ENCODE data around the gene KASH5. TPM values are rescaled to one million over a fixed set of nuclear protein-coding genes. Genes with fewer than 3 reads are reported as not detected.
A peak's percentile ranks its signal among the peaks of the same experiment; 100 is the strongest.

The KASH5 gene
- total RNA-seq, 8 experiments from 2014 or later: 0.27 to 2.7 (median 0.51) TPM; not detected in 2

DNA sequence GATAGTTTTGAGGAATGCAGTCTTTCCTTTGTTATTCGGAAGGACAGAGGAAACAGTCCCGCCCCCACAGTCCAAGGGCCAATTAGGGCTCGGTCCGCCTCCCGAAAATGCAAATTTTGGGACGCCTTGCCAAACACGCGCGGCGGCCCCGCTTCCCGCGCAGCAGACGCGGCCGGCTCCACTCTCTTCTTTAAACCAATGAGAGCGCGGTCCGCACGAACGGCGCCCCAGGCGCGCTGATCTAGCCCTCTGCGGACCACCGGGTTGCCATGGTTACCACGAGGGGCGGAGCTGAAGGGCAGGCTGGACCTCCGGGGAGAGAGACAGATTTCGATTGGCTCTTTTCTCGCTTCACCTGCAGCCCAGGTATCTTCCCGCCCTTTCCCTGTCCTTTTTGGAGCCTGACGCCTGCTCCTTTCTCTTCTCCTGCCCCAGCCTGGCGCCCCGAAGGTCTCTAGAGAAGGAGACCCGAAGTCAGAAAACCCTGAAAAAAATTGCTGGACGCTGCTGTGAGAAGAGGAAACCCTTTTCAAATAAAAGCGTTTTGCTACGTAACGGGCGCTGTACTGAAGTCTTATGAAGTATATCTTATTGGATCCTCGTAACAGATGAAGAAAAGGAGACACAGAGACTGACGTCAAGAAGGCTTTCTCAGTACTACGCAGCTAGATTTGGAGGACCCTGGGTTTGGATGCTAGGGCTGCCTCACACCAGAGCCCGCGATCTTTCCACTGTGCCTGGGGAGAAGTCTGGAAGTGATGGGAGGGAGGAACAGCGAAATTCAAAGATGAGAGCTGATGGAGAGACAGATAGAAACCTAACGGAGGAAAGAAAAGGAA is 33.2 kb downstream of the KASH5 start:
- in situ Hi-C loops (cut with MboI; ENCODE audit: low pct_unique_long_range_greater_than_20kb in 2 of 9, low sequenced_read_pairs in 9 of 9, unreplicated experiment in 9 of 9): no loop called here
- Histone ChIP-seq H3K4me1 (replicated peaks in 1 of 2) (peaks cover 8 to 29% of the 10 kb centered on the region in 2 donors), H3K4me3 (no peak overlapping the region), H3K27ac (no peak overlapping the region)
- 0 to 34% (median 13%) methylated on average over 3 to 24 of the region's 48 CpGs for WGBS, 10 experiments
- ATAC-seq (replicated peaks in 6 of 8): peak; percentile 53 to 87 (median 77)

DNA sequence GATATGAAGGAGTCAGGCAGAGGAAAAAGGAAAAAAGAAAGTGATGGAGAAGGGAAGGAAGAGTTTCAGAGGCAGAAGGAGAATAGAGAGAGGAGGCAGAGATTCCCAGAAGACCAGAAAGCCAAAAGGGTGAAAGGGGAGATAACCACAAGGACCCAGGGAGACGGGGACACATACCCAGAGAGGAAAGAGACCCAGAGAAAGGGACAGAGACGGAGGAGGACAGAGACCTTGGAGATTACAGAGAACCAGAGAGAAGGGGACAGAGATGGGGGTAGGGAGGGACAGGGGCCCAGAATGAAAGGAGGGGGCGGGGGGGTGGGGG is 33.8 kb downstream of the KASH5 start:
- no peak for ATAC-seq (replicated peaks in 6 of 8)
- in situ Hi-C loops (cut with MboI; ENCODE audit: low pct_unique_long_range_greater_than_20kb in 2 of 9, low sequenced_read_pairs in 9 of 9, unreplicated experiment in 9 of 9): no loop called here
- no peak overlapping the region for H3K4me3 ChIP-seq
- WGBS, 10 experiments: 0 to 49% (median 24%) methylated on average over 1 to 2 of the region's 3 CpGs; no CpG with 5 or more reads in 2 of the 10 experiments
- no peak overlapping the region for H3K27ac ChIP-seq
- H3K4me1 ChIP-seq (replicated peaks in 1 of 2): peaks cover 8 to 29% of the 10 kb centered on the region in 2 donors

GRCh38 chr19:49422407-49423070 is 34.5 kb downstream of the KASH5 start:
- Histone ChIP-seq H3K4me1 (replicated peaks in 1 of 2) (peaks cover 8 to 29% of the 10 kb centered on the region in 2 donors), H3K27ac (no peak overlapping the region), H3K4me3 (peak overlapping the region in 4 of 5 donors; percentile 9 to 19 (median 10))
- WGBS, 10 experiments: 0 to 9% (median 0%) methylated on average over 2 to 19 of the region's 58 CpGs; no CpG with 5 or more reads in 5 of the 10 experiments
- ATAC-seq (replicated peaks in 6 of 8): peak; percentile 68 to 82 (median 78)
- in situ Hi-C loops (cut with MboI; ENCODE audit: low pct_unique_long_range_greater_than_20kb in 2 of 9, low sequenced_read_pairs in 9 of 9, unreplicated experiment in 9 of 9): no loop called here

- Histone ChIP-seq H3K4me1 (replicated peaks in 1 of 2) (peaks cover 15 to 36% of the 10 kb centered on the region in 2 donors), H3K27ac (no peak within 1 kb of the TSS), H3K4me3 (peak within 1 kb of the TSS in 4 of 5 donors; percentile 9 to 19 (median 10))
- WGBS, 10 experiments: 0 to 22% (median 5%) methylated on average over 1 to 14 of the region's 42 CpGs
- in situ Hi-C loops (cut with MboI; ENCODE audit: low pct_unique_long_range_greater_than_20kb in 2 of 9, low sequenced_read_pairs in 9 of 9, unreplicated experiment in 9 of 9): no loop called here
- ATAC-seq (replicated peaks in 6 of 8): no peak
Observed at GRCh38 chr19:49423071-49423984, 35.3 kb downstream of the KASH5 start, which contains the start of gene PTH2. PTH2 (minus strand) TSS chr19:49423441; CDS start chr19:49423339, 102 bp downstream.

GRCh38 chr19:49423985-49424303 is 35.9 kb downstream of the KASH5 start:
- Histone ChIP-seq H3K4me3 (no peak overlapping the region), H3K4me1 (replicated peaks in 1 of 2) (peaks cover 17 to 39% of the 10 kb centered on the region in 2 donors), H3K27ac (no peak overlapping the region)
- no peak for ATAC-seq (replicated peaks in 6 of 8)
- in situ Hi-C loops (cut with MboI; ENCODE audit: low pct_unique_long_range_greater_than_20kb in 2 of 9, low sequenced_read_pairs in 9 of 9, unreplicated experiment in 9 of 9): no loop called here
- 0 to 32% (median 10%) methylated on average over 3 of the region's 3 CpGs; no CpG with 5 or more reads in 1 of the 10 experiments for WGBS, 10 experiments

DNA sequence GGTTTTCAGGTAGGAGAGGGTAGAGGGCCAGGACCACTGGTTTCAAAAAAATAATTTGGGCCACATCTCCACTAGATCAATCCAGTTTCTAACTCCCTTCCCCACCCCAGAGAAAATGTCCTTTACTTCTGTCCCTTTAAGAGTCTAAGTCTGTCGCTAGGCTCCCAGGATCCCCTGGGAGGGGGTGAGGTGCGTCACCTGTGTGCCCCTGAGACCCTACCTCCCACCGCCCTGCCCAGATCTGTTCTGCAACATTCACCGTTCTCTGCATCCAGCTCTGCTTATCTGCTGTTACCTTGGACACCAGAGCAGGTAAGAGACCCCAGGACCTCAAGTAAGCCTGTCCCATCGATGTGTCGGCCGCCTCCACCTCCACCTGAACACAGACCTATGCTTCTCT is 37.1 kb downstream of the KASH5 start, which contains the start of gene GFY:
Gene GFY, plus strand, starts transcription at position 211 of the 400 bp plus-strand sequence. CDS start 1,043 bp downstream, outside the sequence.
- WGBS, 10 experiments: 0 to 80% (median 23%) methylated on average over 1 to 4 of the region's 7 CpGs; no CpG with 5 or more reads in 3 of the 10 experiments
- H3K4me3 ChIP-seq: no peak within 1 kb of the TSS
- in situ Hi-C loops (cut with MboI; ENCODE audit: low pct_unique_long_range_greater_than_20kb in 2 of 9, low sequenced_read_pairs in 9 of 9, unreplicated experiment in 9 of 9): no loop called here
- peaks cover 17 to 39% of the 10 kb centered on the region in 2 donors for H3K4me1 ChIP-seq (replicated peaks in 1 of 2)
- ATAC-seq (replicated peaks in 6 of 8): no peak
- no peak within 1 kb of the TSS for H3K27ac ChIP-seq

DNA sequence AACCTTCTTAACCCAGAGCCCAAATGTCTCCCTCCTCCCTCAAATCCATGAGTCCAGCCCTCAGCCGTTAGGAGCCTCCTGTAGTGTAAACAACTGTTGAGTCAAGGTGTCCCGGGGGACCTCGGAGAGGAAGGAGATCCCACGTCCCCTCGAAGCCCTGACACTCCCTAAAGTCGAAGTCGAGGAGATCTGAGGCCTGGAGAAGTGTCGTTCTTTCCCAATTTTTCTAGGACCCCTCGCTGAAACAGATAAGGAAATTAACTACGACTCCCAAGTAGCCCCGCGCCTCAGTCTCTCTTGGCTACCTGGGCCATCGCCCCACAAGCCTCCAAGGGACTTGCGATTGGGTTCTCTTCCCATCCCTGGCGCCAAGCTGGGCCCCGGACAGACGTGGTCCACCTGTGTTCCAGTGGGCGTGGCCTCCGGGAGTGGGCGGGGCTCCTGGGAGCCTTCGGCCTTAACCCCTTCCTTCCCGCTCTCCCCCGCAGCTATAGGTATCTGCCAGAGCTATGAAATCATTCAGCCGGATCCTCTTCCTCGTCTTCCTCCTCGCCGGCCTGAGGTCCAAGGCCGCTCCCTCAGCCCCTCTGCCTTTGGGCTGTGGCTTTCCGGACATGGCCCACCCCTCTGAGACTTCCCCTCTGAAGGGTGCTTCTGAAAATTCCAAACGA is 38.0 kb downstream of the KASH5 start:
- WGBS, 10 experiments: 0 to 20% (median 3%) methylated on average over 2 to 24 of the region's 30 CpGs; no CpG with 5 or more reads in 5 of the 10 experiments
- peaks cover 17 to 32% of the 10 kb centered on the region in 2 donors for H3K4me1 ChIP-seq (replicated peaks in 1 of 2)
- no peak overlapping the region for H3K27ac ChIP-seq
- in situ Hi-C loops (cut with MboI; ENCODE audit: low pct_unique_long_range_greater_than_20kb in 2 of 9, low sequenced_read_pairs in 9 of 9, unreplicated experiment in 9 of 9): no loop called here
- no peak overlapping the region for H3K4me3 ChIP-seq
- peak in 1 of 8 experiments; percentile 28 for ATAC-seq (replicated peaks in 6 of 8)

DNA sequence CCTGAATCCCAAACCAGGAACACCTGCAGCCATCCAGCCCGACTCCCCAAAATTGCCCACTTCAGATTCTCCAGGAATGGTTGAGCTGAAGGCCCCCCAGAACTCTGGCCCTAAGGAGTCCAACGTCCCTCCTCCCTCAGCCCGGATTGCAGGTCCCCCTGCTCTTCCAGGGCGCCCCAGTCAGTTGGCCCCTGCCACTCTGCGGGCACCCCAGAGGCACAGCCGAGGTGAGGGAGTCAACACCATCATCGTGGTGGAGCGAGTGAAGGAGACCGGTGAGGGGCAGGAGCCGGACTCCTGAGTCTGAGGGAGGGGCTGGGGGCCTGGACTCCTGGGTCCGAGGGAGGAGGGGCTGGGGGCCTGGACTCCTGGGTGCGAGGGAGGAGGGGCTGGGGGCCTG is 39.3 kb downstream of the KASH5 start:
- no peak overlapping the region for H3K27ac ChIP-seq
- 80 to 100% methylated on average over 1 of the region's 12 CpGs; no CpG with 5 or more reads in 8 of the 10 experiments for WGBS, 10 experiments
- ATAC-seq (replicated peaks in 6 of 8): no peak
- peaks cover 13 to 26% of the 10 kb centered on the region in 2 donors for H3K4me1 ChIP-seq (replicated peaks in 1 of 2)
- H3K4me3 ChIP-seq: no peak overlapping the region
- in situ Hi-C loops (cut with MboI; ENCODE audit: low pct_unique_long_range_greater_than_20kb in 2 of 9, low sequenced_read_pairs in 9 of 9, unreplicated experiment in 9 of 9): no loop called here

DNA sequence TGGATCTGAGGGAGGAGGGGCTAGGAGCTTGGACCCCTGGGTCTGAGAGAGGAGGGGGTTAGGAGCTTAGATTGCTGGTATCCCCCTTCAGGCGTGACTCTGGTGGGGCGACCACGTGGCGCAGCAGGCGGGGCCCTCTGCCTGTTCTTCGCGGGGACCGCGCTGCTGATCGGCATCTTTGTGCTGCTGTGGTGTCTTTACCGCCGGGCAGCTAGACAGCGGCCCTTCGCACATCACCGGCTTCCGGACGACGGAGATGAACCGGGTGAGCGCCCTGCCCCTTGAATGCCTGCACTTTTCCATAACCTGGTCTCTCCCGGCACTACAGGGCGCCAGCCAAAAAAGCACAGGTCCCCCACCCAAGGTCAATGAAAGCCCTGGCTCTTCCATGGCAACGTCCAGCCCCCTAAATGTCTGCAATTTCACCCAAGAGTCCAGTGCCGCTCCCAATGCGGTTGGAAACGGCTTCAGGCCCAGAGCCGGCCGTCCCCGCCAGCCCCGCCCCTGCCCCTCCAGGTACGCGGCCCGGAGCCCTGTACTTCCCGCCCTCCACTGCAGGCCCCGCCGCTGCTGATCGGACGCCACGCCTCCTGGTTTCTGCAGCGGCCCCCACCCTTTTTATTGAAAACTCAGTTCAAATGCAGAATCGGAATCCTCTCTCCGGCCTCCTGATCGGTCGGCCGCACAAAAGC is 40.0 kb downstream of the KASH5 start:
- Histone ChIP-seq H3K4me1 (replicated peaks in 1 of 2) (peaks cover 13 to 21% of the 10 kb centered on the region in 2 donors), H3K27ac (no peak overlapping the region), H3K4me3 (peak overlapping the region; percentile 2 to 18 (median 12))
- 0 to 4% (median 3%) methylated on average over 4 to 12 of the region's 45 CpGs; no CpG with 5 or more reads in 7 of the 10 experiments for WGBS, 10 experiments
- in situ Hi-C loops (cut with MboI; ENCODE audit: low pct_unique_long_range_greater_than_20kb in 2 of 9, low sequenced_read_pairs in 9 of 9, unreplicated experiment in 9 of 9): no loop called here
- peak; percentile 55 to 79 (median 62) for ATAC-seq (replicated peaks in 6 of 8)

DNA sequence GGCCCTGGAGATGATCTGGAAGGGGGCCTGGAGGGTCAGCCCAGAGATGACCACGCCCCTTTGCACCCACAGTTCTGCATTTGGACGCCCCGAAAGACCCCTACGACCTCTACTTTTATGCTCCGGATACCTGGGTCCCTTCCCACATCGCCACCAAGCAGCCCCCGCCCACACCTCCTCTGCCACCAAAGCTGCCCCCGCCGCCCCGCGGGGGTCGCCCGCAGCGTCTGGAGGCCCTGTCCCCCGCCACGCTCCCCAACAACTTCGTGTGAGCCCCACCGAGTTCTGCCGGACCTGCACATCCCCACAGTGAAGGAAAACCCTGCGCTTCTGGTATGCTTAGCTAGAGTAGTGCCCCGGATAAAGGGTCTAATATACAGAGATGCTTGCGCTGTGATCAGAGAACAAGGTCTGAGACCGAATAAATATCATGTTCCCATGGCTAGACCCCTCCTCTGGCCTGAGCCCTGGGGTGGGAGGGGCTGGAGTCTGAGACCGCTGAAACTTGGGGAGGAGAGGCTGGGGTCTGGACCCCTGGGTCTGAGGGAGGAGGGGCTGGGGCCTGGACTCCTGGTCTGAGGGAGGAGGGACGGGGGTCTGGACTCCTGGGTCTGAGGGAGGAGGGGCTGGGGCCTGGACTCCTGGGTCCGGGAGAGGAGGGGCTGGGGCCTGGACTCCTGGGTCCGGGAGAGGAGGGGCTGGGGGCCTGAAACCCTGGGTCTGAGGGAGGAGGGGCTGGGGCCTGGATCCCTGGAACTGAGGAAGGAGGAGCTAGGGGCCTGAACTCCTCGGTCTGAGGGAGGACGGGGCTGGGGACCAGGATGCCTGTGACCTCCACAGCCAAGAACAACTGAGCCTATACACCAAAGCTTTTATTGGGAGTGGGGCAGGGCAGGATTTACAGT is 40.8 kb downstream of the KASH5 start:
- peak overlapping the region in 1 of 5 donors; percentile 12 for H3K4me3 ChIP-seq
- ATAC-seq (replicated peaks in 6 of 8): peak in 5 of 8 experiments; percentile 10 to 41 (median 29)

DNA sequence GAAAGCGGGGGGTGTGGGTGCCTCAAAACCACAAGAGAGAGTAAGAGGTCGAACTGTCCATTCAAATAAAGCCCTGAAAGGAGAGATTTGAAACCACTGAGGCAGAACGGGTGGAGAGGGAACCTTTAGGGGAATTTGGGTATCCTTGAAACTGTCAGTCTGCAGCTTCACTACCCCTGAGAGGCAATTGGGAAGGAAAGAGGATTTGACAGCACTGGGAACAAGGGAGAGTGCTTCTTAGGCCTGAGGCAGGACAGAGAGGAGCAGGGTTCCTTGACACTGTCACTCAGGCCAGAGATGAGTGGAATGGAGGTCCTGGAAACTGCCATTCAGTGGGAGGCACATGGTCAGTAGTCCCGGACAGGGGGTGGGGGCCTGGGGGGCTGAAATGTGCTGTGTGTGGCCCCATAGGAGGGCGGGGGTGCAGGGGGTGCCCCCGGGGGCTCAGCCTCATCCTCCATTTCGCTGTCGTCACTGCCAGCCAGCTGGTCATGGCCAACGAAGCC is 42.2 kb downstream of the KASH5 start:
- Histone ChIP-seq H3K4me3 (no peak overlapping the region), H3K27ac (no peak overlapping the region), H3K4me1 (replicated peaks in 1 of 2) (peaks cover 9 to 13% of the 10 kb centered on the region in 2 donors)
- ATAC-seq (replicated peaks in 6 of 8): no peak
- in situ Hi-C loops (cut with MboI; ENCODE audit: low pct_unique_long_range_greater_than_20kb in 2 of 9, low sequenced_read_pairs in 9 of 9, unreplicated experiment in 9 of 9): no loop called here
- WGBS, 10 experiments: 61 to 100% (median 73%) methylated on average over 1 to 3 of the region's 9 CpGs; no CpG with 5 or more reads in 2 of the 10 experiments

More for the DNA sequence above, 40.8 kb downstream of the KASH5 start:
- Histone ChIP-seq H3K27ac (no peak overlapping the region), H3K4me1 (replicated peaks in 1 of 2) (peaks cover 9 to 13% of the 10 kb centered on the region in 2 donors)
- 0 to 25% (median 7%) methylated on average over 2 to 13 of the region's 29 CpGs; no CpG with 5 or more reads in 6 of the 10 experiments for WGBS, 10 experiments
- in situ Hi-C loops (cut with MboI; ENCODE audit: low pct_unique_long_range_greater_than_20kb in 2 of 9, low sequenced_read_pairs in 9 of 9, unreplicated experiment in 9 of 9): no loop called here
